B cell (primary cell): Measurements from ENCODE around the gene FXR2.

ENCODE experiments used
- CTCF ChIP-seq: fragments of 200-600 bp; IDR thresholded peaks from one replicate; pipeline ENCODE4 v1.8.0; 2022; ENCODE audit warnings: antibody characterized with exemption, mild to moderate bottlenecking
- EZH2 ChIP-seq: IDR thresholded peaks from 2 replicates; pipeline ENCODE4 v1.6.1; 2012; ENCODE audit warnings: borderline replicate concordance, low read depth, mild to moderate bottlenecking, moderate library complexity, low read length; ENCODE audit not compliant: insufficient read depth, poor library complexity, severe bottlenecking

- TF ChIP-seq CTCF (no peak), EZH2 (no peak)
These were observed 36.5 kb upstream of the FXR2 start for GRCh38 chr17:7651097-7651664.
